Measurements from ENCODE around the gene CMTM7. TPM values are rescaled to one million over a fixed set of nuclear protein-coding genes. Genes with fewer than 3 reads are reported as not detected.

Gene CMTM7
- total and polyA plus RNA-seq, 10 of the 15 experiments (the other 5 are each of a cell fraction or from before 2014, with no cell fraction given), result 3.7 to 36.4 (median 14.7) TPM

GRCh38 chr3:32460031-32460749, 68.5 kb downstream of the CMTM7 start (continued):
- peak; percentile 70 for TF ChIP-seq RUNX3 (IDR thresholded peaks at IDR 0.05; ENCODE audit: low read length)
- peak; percentile 89 for TF ChIP-seq RFX5 (IDR thresholded peaks at IDR 0.05; ENCODE audit: low read depth, low read length)
- no peak for TF ChIP-seq MEF2A (IDR thresholded peaks at IDR 0.05; ENCODE audit: insufficient read depth, low read depth, low read length)
- 0 out of 4 replicates have a peak, but pooled peaks of 1 of the 2 experiments have one; percentile 10 for TF ChIP-seq BHLHE40 (IDR thresholded peaks at IDR 0.05; ENCODE audit: borderline replicate concordance in 1 of 2, low read depth in 2 of 2, low read length in 1 of 2)
- TF ChIP-seq MXI1 (IDR thresholded peaks at IDR 0.05; ENCODE audit: low read depth, low read length), result peak; percentile 24; the same call in 1 of the 2 replicates
- no peak for TF ChIP-seq SMAD5 (IDR thresholded peaks at IDR 0.05; ENCODE audit: low read depth)
- TF ChIP-seq ZNF24 (IDR thresholded peaks at IDR 0.05), result no peak
- 0 out of 2 replicates have a peak, but pooled peaks have one; percentile 28 for TF ChIP-seq LARP7 (IDR thresholded peaks at IDR 0.05)
- no peak for TF ChIP-seq YBX1 (IDR thresholded peaks at IDR 0.05)
- no peak for TF ChIP-seq NFIC (IDR thresholded peaks at IDR 0.05; ENCODE audit: low read depth, low read length)
- no peak for TF ChIP-seq MYC (IDR thresholded peaks at IDR 0.05; ENCODE audit: insufficient read depth, insufficient read length, insufficient replicate concordance, low read length, severe bottlenecking)
- TF ChIP-seq SPI1 (IDR thresholded peaks at IDR 0.05; ENCODE audit: borderline replicate concordance, insufficient read depth, low read depth, low read length), result peak; percentile 73; the same call in 1 of the 2 replicates
- no peak for TF ChIP-seq SKIL (IDR thresholded peaks at IDR 0.05; ENCODE audit: low read depth, poor library complexity, severe bottlenecking)
- TF ChIP-seq SP1 (IDR thresholded peaks at IDR 0.05; ENCODE audit: low read depth, low read length), result peak; percentile 17
- no peak for TF ChIP-seq POLR2AphosphoS2 (IDR thresholded peaks at IDR 0.05; ENCODE audit: low read depth, low read length)
- TF ChIP-seq BMI1 (IDR thresholded peaks at IDR 0.05; ENCODE audit: borderline replicate concordance), result peak; percentile 98
- TF ChIP-seq HDAC2 (IDR thresholded peaks at IDR 0.05), result no peak
- no peak for TF ChIP-seq CREB1 (IDR thresholded peaks at IDR 0.05; ENCODE audit: low read depth)
- no peak for TF ChIP-seq NR2C2 (IDR thresholded peaks at IDR 0.05; ENCODE audit: borderline replicate concordance, control insufficient read depth, insufficient read length, low read depth)
- TF ChIP-seq SIX5 (IDR thresholded peaks at IDR 0.05; ENCODE audit: low read depth, low read length, severe bottlenecking), result no peak
- no peak; the same call in 1 of the 2 replicates for TF ChIP-seq ZBED1 (IDR thresholded peaks at IDR 0.05; ENCODE audit: borderline replicate concordance)
- peak; percentile 56 for TF ChIP-seq MEF2B (IDR thresholded peaks at IDR 0.05; ENCODE audit: partially characterized antibody, poor library complexity, severe bottlenecking)
- TF ChIP-seq HCFC1 (IDR thresholded peaks at IDR 0.05; ENCODE audit: low read length), result no peak
- peak; percentile 38; the same call in 1 of the 2 replicates for TF ChIP-seq EED (IDR thresholded peaks at IDR 0.05; ENCODE audit: low read depth)
